B cell (primary cell): ENCODE results near the gene TMED10. TPM values are rescaled to one million over a fixed set of nuclear protein-coding genes. Genes with fewer than 3 reads are reported as not detected.
A peak's percentile ranks its signal among the peaks of the same experiment; 100 is the strongest.

ENCODE experiments used
- ATAC-seq: fragments of 200-7000 bp; cut with Tn5 transposase; one replicate; pipeline ENCODE4 v1.10.0; 2021; ENCODE audit warnings: low read depth, mild to moderate bottlenecking, moderate number of reproducible peaks, moderate library complexity
- CTCF ChIA-PET: fragments of 350-600 bp; sonication (Branson Sonifier 250); formaldehyde crosslinking; loops from one replicate; lab custom pipeline; 2021; ENCODE audit warnings: antibody characterized with exemption, inconsistent platforms; lab: Charles Lee
- POLR2A ChIA-PET: fragments of 350-600 bp; sonication (Branson Sonifier 250); formaldehyde crosslinking; loops from one replicate; lab custom pipeline; 2021; ENCODE audit warnings: antibody characterized with exemption; lab: Charles Lee
- DNase-seq: peaks from one replicate; pipeline ENCODE4 v3.0.0; 2013
- H2AFZ ChIP-seq: 2 replicates; pipeline ENCODE4 v1.6.1; 2012; ENCODE audit warnings: mild to moderate bottlenecking, low read depth, low read length; ENCODE audit not compliant: insufficient read depth, poor library complexity, severe bottlenecking
- H3K27ac ChIP-seq, 2 donors: 1 replicate in 1 of 2; 2 replicates in 1 of 2; pipeline ENCODE4 v1.5.1; 2012 to 2013; ENCODE audit warnings: low read length in 2 of 2, mild to moderate bottlenecking in 2 of 2, moderate library complexity in 1 of 2
- H3K27me3 ChIP-seq, 4 experiments: fragments of 200-600 bp in 1 of 4; sonication (generic) in 1 of 4; replicated peaks in 1 of 4; 1 replicate in 2 of 4; 2 replicates in 2 of 4; pipeline versions ENCODE4 v1.6.1 to v1.7.0; 2013 to 2016; ENCODE audit warnings: low read length in 3 of 4, mild to moderate bottlenecking in 2 of 4, mixed read lengths in 1 of 4, moderate library complexity in 1 of 4; ENCODE audit not compliant: insufficient read depth in 4 of 4, control insufficient read depth in 3 of 4; ENCODE audit errors: control extremely low read depth in 1 of 4
- H3K36me3 ChIP-seq, 2 experiments: replicated peaks in 1 of 2; 1 replicate in 1 of 2; 2 replicates in 1 of 2; pipeline versions ENCODE4 v1.6.1 to v1.7.1; 2013; ENCODE audit warnings: low read length in 1 of 2; ENCODE audit not compliant: insufficient read depth in 2 of 2, control insufficient read depth in 1 of 2; ENCODE audit errors: control extremely low read depth in 1 of 2, extremely low read depth in 1 of 2
- H3K4me1 ChIP-seq, 2 donors: fragments of 200-600 bp in 1 of 2; sonication (generic) in 1 of 2; 1 replicate in 1 of 2; 2 replicates in 1 of 2; pipeline versions ENCODE4 v1.5.1 to v1.6.1; 2013 to 2017; ENCODE audit warnings: low read length in 2 of 2; ENCODE audit not compliant: control insufficient read depth in 2 of 2, insufficient read depth in 2 of 2
- H3K4me2 ChIP-seq: replicated peaks from 2 replicates; pipeline ENCODE3; 2012; ENCODE audit warnings: mild to moderate bottlenecking, low read depth, low read length; ENCODE audit not compliant: poor library complexity, severe bottlenecking
- H3K4me3 ChIP-seq, 5 experiments: fragments of 200-600 bp in 1 of 5; sonication (generic) in 1 of 5; 1 replicate in 3 of 5; 2 replicates in 2 of 5; pipeline versions ENCODE4 v1.5.1 to v1.7.0; 2011 to 2016; ENCODE audit warnings: low read length in 4 of 5, mild to moderate bottlenecking in 4 of 5, low read depth in 2 of 5, control low read depth in 1 of 5, moderate library complexity in 1 of 5; ENCODE audit not compliant: insufficient read depth in 1 of 5; ENCODE audit errors: control extremely low read depth in 1 of 5, extremely low read depth in 1 of 5
- H3K79me2 ChIP-seq: fragments of 200-600 bp; sonication (generic); one replicate; pipeline ENCODE4 v1.6.0; 2016; ENCODE audit warnings: low read length; ENCODE audit not compliant: control insufficient read depth, insufficient read depth
- H3K9ac ChIP-seq: fragments of 200-600 bp; sonication (generic); 2 replicates; pipeline ENCODE4 v1.6.1; 2017; ENCODE audit warnings: mild to moderate bottlenecking, low read length, moderate library complexity
- H3K9me3 ChIP-seq, 3 donors: one replicate each; pipeline versions ENCODE4 v1.6.1 to v1.7.1; 2013; ENCODE audit warnings: low read length in 2 of 3; ENCODE audit not compliant: control insufficient read depth in 2 of 3, insufficient read depth in 1 of 3; ENCODE audit errors: control extremely low read depth in 1 of 3
- H4K20me1 ChIP-seq: 2 replicates; pipeline ENCODE4 v1.6.0; 2012; ENCODE audit warnings: mild to moderate bottlenecking, low read length; ENCODE audit not compliant: insufficient read depth, control insufficient read depth, poor library complexity, severe bottlenecking
- H3K27ac Mint-ChIP-seq: one replicate; pipeline ENCODE4 v1.8.0; 2021; ENCODE audit warnings: mixed read lengths
- H3K27me3 Mint-ChIP-seq: one replicate; pipeline ENCODE4 v1.8.0; 2021; ENCODE audit warnings: mixed read lengths
- H3K4me1 Mint-ChIP-seq: one replicate; pipeline ENCODE4 v1.8.0; 2021; ENCODE audit warnings: mixed read lengths
- H3K4me3 Mint-ChIP-seq: one replicate; pipeline ENCODE4 v1.8.0; 2021; ENCODE audit warnings: mixed read lengths
- H3K9me3 Mint-ChIP-seq: one replicate; pipeline ENCODE4 v1.8.0; 2022; ENCODE audit warnings: mixed read lengths; ENCODE audit not compliant: insufficient read depth
- EZH2 ChIP-seq: IDR thresholded peaks from 2 replicates; pipeline ENCODE4 v1.6.1; 2012; ENCODE audit warnings: borderline replicate concordance, low read depth, mild to moderate bottlenecking, moderate library complexity, low read length; ENCODE audit not compliant: insufficient read depth, poor library complexity, severe bottlenecking
- WGBS: methylation state at CpG from one replicate; pipeline ENCODE4 v1.1.5; 2013; ENCODE audit warnings: missing lambda C conversion rate; ENCODE audit not compliant: insufficient coverage; 5-methylcytosine and 5-hydroxymethylcytosine counted together
- intact Hi-C: fragments of 100-400 bp; cut with micrococcal nuclease; formaldehyde crosslinking; loops from one replicate; pipeline ENCODE4 v1.10.0; 2022
- polyA plus RNA-seq: library from polyadenylated mRNA; depleted of rRNA; stranded (reverse); fragments of >200 nt; gene quantifications from 2 replicates; pipeline ENCODE4 v1.2.3, GENCODE V29; 2012
- total RNA-seq, 2 donors: library from RNA; stranded (reverse); fragments of 120-200 nt in 1 of 2; gene quantifications; 1 replicate in 1 of 2; 2 replicates in 1 of 2; pipeline versions ENCODE4 v1.2.3 to v1.2.4, GENCODE V29; 2013 to 2022
- TF ChIP-seq, protein P1 (sequence below): fragments of 200-600 bp; IDR thresholded peaks from one replicate; pipeline ENCODE4 v1.8.0; 2022; ENCODE audit warnings: antibody characterized with exemption, mild to moderate bottlenecking

The TMED10 gene
- total and polyA plus RNA-seq, 2 donors (not counting 1 experiment from before 2014, with no cell fraction given): 72.0 to 111 TPM

DNA sequence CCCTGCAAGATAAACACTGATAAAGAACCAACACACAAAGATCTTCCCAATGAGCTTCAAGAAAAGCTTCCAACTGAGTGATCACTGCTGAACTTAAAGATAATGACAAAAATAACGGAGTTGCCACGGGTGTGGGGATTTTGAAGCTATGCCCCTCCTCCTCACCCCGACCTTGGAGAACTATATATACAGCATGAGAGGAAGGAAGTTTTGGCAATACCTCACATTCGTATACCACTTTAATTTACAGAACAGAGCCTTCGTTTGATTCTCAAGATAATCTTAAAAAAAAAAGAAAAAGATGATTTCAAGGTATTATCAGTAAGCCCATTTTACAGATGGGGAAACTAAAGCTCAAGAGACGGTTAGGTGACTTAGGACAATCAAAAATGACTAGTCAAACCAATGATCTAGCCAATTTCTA lies 50.3 kb downstream of the TMED10 start:
- peaks cover 36% of the 10 kb centered on the region for H3K4me1 Mint-ChIP-seq
- no peaks in the 10 kb centered on the region for H3K9me3 ChIP-seq
- DNase-seq (no peak), ATAC-seq (no peak)
- intact Hi-C loops: loop anchor here (1.0 to 10.0 kb wide), 4 partner anchors 50 to 436 kb away; partner anchors contain the start of genes ACYP1, TMED10 and ZC2HC1C
- TF ChIP-seq, protein P1, sequence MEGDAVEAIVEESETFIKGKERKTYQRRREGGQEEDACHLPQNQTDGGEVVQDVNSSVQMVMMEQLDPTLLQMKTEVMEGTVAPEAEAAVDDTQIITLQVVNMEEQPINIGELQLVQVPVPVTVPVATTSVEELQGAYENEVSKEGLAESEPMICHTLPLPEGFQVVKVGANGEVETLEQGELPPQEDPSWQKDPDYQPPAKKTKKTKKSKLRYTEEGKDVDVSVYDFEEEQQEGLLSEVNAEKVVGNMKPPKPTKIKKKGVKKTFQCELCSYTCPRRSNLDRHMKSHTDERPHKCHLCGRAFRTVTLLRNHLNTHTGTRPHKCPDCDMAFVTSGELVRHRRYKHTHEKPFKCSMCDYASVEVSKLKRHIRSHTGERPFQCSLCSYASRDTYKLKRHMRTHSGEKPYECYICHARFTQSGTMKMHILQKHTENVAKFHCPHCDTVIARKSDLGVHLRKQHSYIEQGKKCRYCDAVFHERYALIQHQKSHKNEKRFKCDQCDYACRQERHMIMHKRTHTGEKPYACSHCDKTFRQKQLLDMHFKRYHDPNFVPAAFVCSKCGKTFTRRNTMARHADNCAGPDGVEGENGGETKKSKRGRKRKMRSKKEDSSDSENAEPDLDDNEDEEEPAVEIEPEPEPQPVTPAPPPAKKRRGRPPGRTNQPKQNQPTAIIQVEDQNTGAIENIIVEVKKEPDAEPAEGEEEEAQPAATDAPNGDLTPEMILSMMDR: no peak
- TF ChIP-seq EZH2: no peak
- peak overlapping the region; percentile 98 for H3K9ac ChIP-seq
- H3K27me3 ChIP-seq: no peaks in the 10 kb centered on the region
- H3K27me3 Mint-ChIP-seq: no peaks in the 10 kb centered on the region
- H3K9me3 Mint-ChIP-seq: no peaks in the 10 kb centered on the region
- H3K79me2 ChIP-seq: peaks cover 50% of the 10 kb centered on the region
- H2AFZ ChIP-seq: peak overlapping the region; percentile 99
- H3K4me3 Mint-ChIP-seq: peak overlapping the region; percentile 99
- no peaks in the 10 kb centered on the region for H4K20me1 ChIP-seq
- peak overlapping the region; percentile 82 to 94 for H3K27ac ChIP-seq
- peaks cover 0 to 2% of the 10 kb centered on the region in 2 experiments for H3K36me3 ChIP-seq
- peak overlapping the region; percentile 67 to 88 (median 71) for H3K4me3 ChIP-seq
- POLR2A ChIA-PET: interaction anchor here (0.6 to 2.1 kb wide), 7 partner anchors 12 to 722 kb away, joined by 3 to 8 read pairs (median 3); partner anchors contain the start of gene ACYP1
- peaks cover 17 to 21% of the 10 kb centered on the region in 2 donors for H3K4me1 ChIP-seq
- H3K27ac Mint-ChIP-seq: peak overlapping the region; percentile 99
- H3K4me2 ChIP-seq: peak overlapping the region; percentile 90
- 0% methylated on average over 1 of the region's 6 CpGs for WGBS
- CTCF ChIA-PET: interaction anchor here (0.7 to 10.9 kb wide), 7 partner anchors 9 to 359 kb away, joined by 3 to 321 read pairs (median 4); no protein-coding TSS in a partner anchor

DNA sequence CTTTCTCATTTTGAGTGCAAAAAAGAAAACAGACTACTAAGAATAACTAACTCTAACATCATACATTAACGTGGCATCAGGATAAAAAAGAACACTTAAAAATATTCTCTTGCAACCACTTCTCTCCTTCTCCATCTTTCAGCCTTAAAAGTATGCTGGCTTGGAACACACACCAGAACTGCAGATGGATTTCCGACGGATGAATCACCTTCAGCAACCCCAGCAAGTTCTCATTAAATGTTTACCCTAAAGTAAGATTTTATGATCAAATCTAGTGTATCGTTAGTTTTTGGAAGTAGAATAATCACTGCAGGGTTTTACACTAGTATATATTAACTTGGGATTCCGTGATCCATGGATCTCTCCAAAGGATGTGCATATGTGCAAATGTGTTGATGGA lies 50.8 kb downstream of the TMED10 start:
- Histone ChIP-seq H3K27ac (peak overlapping the region; percentile 82 to 94), H3K9me3 (no peaks in the 10 kb centered on the region), H3K27me3 (no peaks in the 10 kb centered on the region), H3K4me2 (peak overlapping the region; percentile 90), H3K4me3 (peak overlapping the region in 2 of 5 experiments; percentile 71 to 84), H4K20me1 (no peaks in the 10 kb centered on the region), H3K36me3 (peaks cover 0 to 4% of the 10 kb centered on the region in 2 experiments), H3K4me1 (peaks cover 17 to 21% of the 10 kb centered on the region in 2 donors), H3K9ac (peak overlapping the region; percentile 98), H3K79me2 (peaks cover 55% of the 10 kb centered on the region), H2AFZ (peak overlapping the region; percentile 99)
- intact Hi-C loops: loop anchor here (1.0 to 10.0 kb wide), 4 partner anchors 51 to 437 kb away; partner anchors contain the start of genes ACYP1, TMED10 and ZC2HC1C
- Mint-ChIP-seq H3K4me1 (peaks cover 36% of the 10 kb centered on the region), H3K27me3 (no peaks in the 10 kb centered on the region), H3K9me3 (no peaks in the 10 kb centered on the region), H3K27ac (peak overlapping the region; percentile 99), H3K4me3 (peak overlapping the region; percentile 99)
- TF ChIP-seq, protein P1: no peak
- TF ChIP-seq EZH2: no peak
- WGBS: 63% methylated on average over 1 of the region's 5 CpGs
- DNase-seq (no peak), ATAC-seq (no peak)
- POLR2A ChIA-PET: interaction anchor here (0.6 to 2.1 kb wide), 2 partner anchors 133 to 180 kb away, joined by 4 to 7 read pairs; no protein-coding TSS in a partner anchor
- CTCF ChIA-PET: interaction anchor here (1.0 to 10.9 kb wide), 7 partner anchors 9 to 264 kb away, joined by 3 to 321 read pairs (median 3); no protein-coding TSS in a partner anchor
